GM12878 (cell line): ENCODE data around the gene SOX6. TPM values are rescaled to one million over a fixed set of nuclear protein-coding genes. Genes with fewer than 3 reads are reported as not detected.

Experiments used
- ATAC-seq: fragments of 200-7000 bp; cut with Tn5 transposase; 3 replicates; pipeline ENCODE4 v1.9.1; 2020; ENCODE audit warnings: mild to moderate bottlenecking, moderate library complexity
- BruUV-seq: library from RNA; stranded (reverse); fragments of 400-500 nt; replicated peaks from 2 replicates; lab custom pipeline; 2021; lab: Mats Ljungman, UMichigan
- CTCF ChIA-PET: fragments of 300-600 bp; sonication (Branson Sonifier 250); formaldehyde crosslinking; extraction: SDS; loops from one replicate; lab custom pipeline; 2021; ENCODE audit warnings: inconsistent platforms; lab: Yijun Ruan, JAX
- POLR2A ChIA-PET: fragments of 350-600 bp; formaldehyde crosslinking; extraction: SDS; loops from one replicate; lab custom pipeline; 2021; ENCODE audit warnings: inconsistent platforms; lab: Charles Lee
- RAD21 ChIA-PET: fragments of 300-600 bp; sonication (Branson Sonifier 250); formaldehyde crosslinking; loops from one replicate; lab custom pipeline; 2023; ENCODE audit warnings: antibody characterized with exemption; ENCODE audit not compliant: unreplicated experiment; lab: Charles Lee
- SMC1A ChIA-PET: fragments of 300-600 bp; sonication (Branson Sonifier 250); formaldehyde crosslinking; loops from one replicate; lab custom pipeline; 2023; ENCODE audit not compliant: unreplicated experiment, uncharacterized antibody; lab: Charles Lee
- DNase-seq: peaks from one replicate; pipeline ENCODE4 v3.0.0-alpha.2; 2011; ENCODE audit warnings: low read depth, low spot score
- FAIRE-seq: peaks from 3 replicates; lab custom pipeline; 2011; peaks lifted over from hg19 to GRCh38; lab: Jason Lieb, UNC
- H2AFZ ChIP-seq: 2 replicates; pipeline ENCODE4 v1.6.0; 2011; ENCODE audit warnings: low read depth, low read length, control low read depth; ENCODE audit not compliant: control insufficient read depth
- H3K27ac ChIP-seq: 2 replicates; pipeline ENCODE4 v1.5.1; 2011; ENCODE audit warnings: control low read depth; ENCODE audit not compliant: control insufficient read depth, insufficient read depth
- H3K27me3 ChIP-seq, 2 experiments: replicated peaks in 1 of 2; 2 replicates each; pipeline versions ENCODE4 v1.6.0 to v1.6.1; 2011; ENCODE audit warnings: low read length in 1 of 2; ENCODE audit not compliant: control insufficient read depth in 2 of 2, insufficient read depth in 2 of 2
- H3K36me3 ChIP-seq, 2 experiments: 2 replicates each; pipeline ENCODE4 v1.5.1; 2011; ENCODE audit warnings: low read length in 1 of 2; ENCODE audit not compliant: control insufficient read depth in 2 of 2, insufficient read depth in 2 of 2
- H3K4me1 ChIP-seq: 2 replicates; pipeline ENCODE4 v1.6.1; 2011; ENCODE audit warnings: mild to moderate bottlenecking, low read length, moderate library complexity, mixed read lengths; ENCODE audit not compliant: control insufficient read depth, insufficient read depth
- H3K4me2 ChIP-seq: 2 replicates; pipeline ENCODE4 v1.6.0; 2011; ENCODE audit warnings: control low read depth; ENCODE audit not compliant: control insufficient read depth, insufficient read depth
- H3K4me3 ChIP-seq: fragments of 200-600 bp; sonication (generic); 2 replicates; pipeline ENCODE4 v1.5.1; 2016
- H3K79me2 ChIP-seq: 2 replicates; pipeline ENCODE4 v1.6.0; 2011; ENCODE audit warnings: low read length; ENCODE audit not compliant: control insufficient read depth, insufficient read depth
- H3K9ac ChIP-seq: 2 replicates; pipeline ENCODE4 v1.8.0; 2011; ENCODE audit warnings: low read length, control low read depth, mixed read lengths; ENCODE audit not compliant: control insufficient read depth, insufficient read depth
- H3K9me3 ChIP-seq: replicated peaks from 3 replicates; pipeline ENCODE4 v1.5.1; 2011; ENCODE audit warnings: mild to moderate bottlenecking, low read length; ENCODE audit not compliant: control insufficient read depth, insufficient read depth
- H4K20me1 ChIP-seq: 2 replicates; pipeline ENCODE4 v1.6.0; 2011; ENCODE audit not compliant: control insufficient read depth, insufficient read depth
- KAT2A ChIP-seq: conservative IDR thresholded peaks from 2 replicates; pipeline ENCODE4 v1.6.1; 2011; ENCODE audit warnings: low read depth, low read length; ENCODE audit not compliant: control insufficient read depth
- WGBS: methylation state at CpG from one replicate; pipeline ENCODE4 v1.1.6; 2016; ENCODE audit warnings: low lambda C conversion rate; ENCODE audit not compliant: insufficient replicate concordance, insufficient coverage; ENCODE audit errors: missing lambda C conversion rate; 5-methylcytosine and 5-hydroxymethylcytosine counted together
- in situ Hi-C: fragments of 300-500 bp; cut with MboI; formaldehyde crosslinking; loops from 9 replicates; pipeline ENCODE4 v1.14.3; 2018; ENCODE audit warnings: mixed read lengths
- intact Hi-C: fragments of 100-400 bp; cut with micrococcal nuclease; formaldehyde crosslinking; loops from one replicate; pipeline ENCODE4 v1.14.2; 2022; ENCODE audit not compliant: unreplicated experiment
- polyA plus RNA-seq, 11 experiments: library from polyadenylated mRNA; depleted of rRNA in 4 of 11; unstranded in 6 of 11; stranded (reverse) in 5 of 11; fragments of >200 nt; fragmentation: Nextera tagmentation in 4 of 11; fragmentation: Illumina TruSeq in 1 of 11; extraction: Ambion mirVana in 4 of 11; extraction: Trizol in 1 of 11; gene quantifications; 1 replicate in 1 of 11; 2 replicates in 10 of 11; pipeline versions ENCODE4 v1.2.1 to v1.2.3, GENCODE V29; 2011 to 2016; ENCODE audit warnings: inconsistent platforms in 2 of 11, missing spikeins in 2 of 11, low read depth in 1 of 11
- total RNA-seq, 4 experiments: library from RNA; depleted of rRNA in 3 of 4; stranded (reverse); fragments of >200 nt in 3 of 4; fragmentation: Illumina TruSeq in 1 of 4; extraction: Trizol in 1 of 4; gene quantifications; 2 replicates each; pipeline versions ENCODE4 v1.2.1 to v1.2.3, GENCODE V29; 2013 to 2021
- TF ChIP-seq, protein P1 (sequence below): fragments of 450-650 bp; IDR thresholded peaks from 2 replicates; pipeline ENCODE4 v1.6.1; 2016; ENCODE audit warnings: mild to moderate bottlenecking, moderate library complexity, borderline replicate concordance

SOX6 gene
- total and polyA plus RNA-seq, 10 of the 15 experiments (the other 5 are each of a cell fraction or from before 2014, with no cell fraction given): 0.03 to 0.71 (median 0.29) TPM; not detected in 4

DNA sequence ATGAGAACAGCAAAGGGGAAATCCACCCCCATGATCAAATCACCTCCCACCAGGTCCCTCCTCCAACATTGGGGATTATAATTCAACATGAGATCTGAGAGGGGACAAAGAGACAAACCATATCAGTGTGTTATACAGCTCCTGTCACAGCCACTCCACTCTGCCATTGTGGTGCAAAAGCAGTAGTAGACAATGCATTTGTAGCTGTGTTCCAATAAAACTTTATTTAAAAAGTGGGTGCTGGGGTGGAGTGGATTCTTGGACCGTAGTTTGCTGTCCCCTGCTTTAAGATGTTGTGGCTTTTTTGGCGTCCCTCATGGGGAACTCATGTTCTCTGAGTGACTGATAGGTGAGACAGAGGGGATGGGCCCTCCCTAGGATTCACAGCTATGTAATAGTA lies 399.1 kb downstream of the SOX6 start:
- no peak overlapping the region for H3K9ac ChIP-seq
- CTCF ChIA-PET: no interaction called here
- H3K36me3 ChIP-seq: no peaks in the 10 kb centered on the region
- POLR2A ChIA-PET: interaction anchor here (1.4 kb wide), 1 partner anchor 39 kb away, joined by 3 read pairs; no protein-coding TSS in a partner anchor
- intact Hi-C loops (no loop called here), in situ Hi-C loops (no loop called here)
- SMC1A ChIA-PET: interaction anchor here (0.8 kb wide), 1 partner anchor 9 kb away, joined by 3 read pairs; no protein-coding TSS in a partner anchor
- no peak overlapping the region for H3K4me2 ChIP-seq
- WGBS: 24% methylated on average over 2 of the region's 2 CpGs
- DNase-seq (no peak), FAIRE-seq (no peak), ATAC-seq (no peak)
- H3K27me3 ChIP-seq: no peaks in the 10 kb centered on the region
- no peak overlapping the region for H3K27ac ChIP-seq
- H3K9me3 ChIP-seq: no peaks in the 10 kb centered on the region
- no peak overlapping the region for H2AFZ ChIP-seq
- TF ChIP-seq, protein P1, sequence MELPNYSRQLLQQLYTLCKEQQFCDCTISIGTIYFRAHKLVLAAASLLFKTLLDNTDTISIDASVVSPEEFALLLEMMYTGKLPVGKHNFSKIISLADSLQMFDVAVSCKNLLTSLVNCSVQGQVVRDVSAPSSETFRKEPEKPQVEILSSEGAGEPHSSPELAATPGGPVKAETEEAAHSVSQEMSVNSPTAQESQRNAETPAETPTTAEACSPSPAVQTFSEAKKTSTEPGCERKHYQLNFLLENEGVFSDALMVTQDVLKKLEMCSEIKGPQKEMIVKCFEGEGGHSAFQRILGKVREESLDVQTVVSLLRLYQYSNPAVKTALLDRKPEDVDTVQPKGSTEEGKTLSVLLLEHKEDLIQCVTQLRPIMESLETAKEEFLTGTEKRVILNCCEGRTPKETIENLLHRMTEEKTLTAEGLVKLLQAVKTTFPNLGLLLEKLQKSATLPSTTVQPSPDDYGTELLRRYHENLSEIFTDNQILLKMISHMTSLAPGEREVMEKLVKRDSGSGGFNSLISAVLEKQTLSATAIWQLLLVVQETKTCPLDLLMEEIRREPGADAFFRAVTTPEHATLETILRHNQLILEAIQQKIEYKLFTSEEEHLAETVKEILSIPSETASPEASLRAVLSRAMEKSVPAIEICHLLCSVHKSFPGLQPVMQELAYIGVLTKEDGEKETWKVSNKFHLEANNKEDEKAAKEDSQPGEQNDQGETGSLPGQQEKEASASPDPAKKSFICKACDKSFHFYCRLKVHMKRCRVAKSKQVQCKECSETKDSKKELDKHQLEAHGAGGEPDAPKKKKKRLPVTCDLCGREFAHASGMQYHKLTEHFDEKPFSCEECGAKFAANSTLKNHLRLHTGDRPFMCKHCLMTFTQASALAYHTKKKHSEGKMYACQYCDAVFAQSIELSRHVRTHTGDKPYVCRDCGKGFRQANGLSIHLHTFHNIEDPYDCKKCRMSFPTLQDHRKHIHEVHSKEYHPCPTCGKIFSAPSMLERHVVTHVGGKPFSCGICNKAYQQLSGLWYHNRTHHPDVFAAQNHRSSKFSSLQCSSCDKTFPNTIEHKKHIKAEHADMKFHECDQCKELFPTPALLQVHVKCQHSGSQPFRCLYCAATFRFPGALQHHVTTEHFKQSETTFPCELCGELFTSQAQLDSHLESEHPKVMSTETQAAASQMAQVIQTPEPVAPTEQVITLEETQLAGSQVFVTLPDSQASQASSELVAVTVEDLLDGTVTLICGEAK: peak; percentile 83
- TF ChIP-seq KAT2A: no peak
- BruUV-seq: no TSS peak
- no peaks in the 10 kb centered on the region for H4K20me1 ChIP-seq
- H3K79me2 ChIP-seq: no peaks in the 10 kb centered on the region
- H3K4me1 ChIP-seq: no peaks in the 10 kb centered on the region
- RAD21 ChIA-PET: no interaction called here
- H3K4me3 ChIP-seq: no peak overlapping the region
